Omental fat pad (tissue), 4 donors: ENCODE data around the gene KLK12. TPM values are rescaled to one million over a fixed set of nuclear protein-coding genes. Genes with fewer than 3 reads are reported as not detected.
A peak's percentile ranks its signal among the peaks of the same experiment; 100 is the strongest.

Experiments
- ATAC-seq: fragments of 150-250 bp; one replicate; pipeline ENCODE4 v1.9.1; 2016; ENCODE audit warnings: mild to moderate bottlenecking, moderate library complexity; ENCODE audit not compliant: low FRiP score
- DNase-seq: peaks from one replicate; pipeline ENCODE4 v3.0.0-alpha.2; 2019; ENCODE audit warnings: low spot score
- CTCF ChIP-seq, 3 donors: fragments of 450-650 bp; IDR thresholded peaks; one replicate each; pipeline ENCODE4 v1.5.1; 2016 to 2017; ENCODE audit warnings: antibody characterized with exemption in 3 of 3, mild to moderate bottlenecking in 3 of 3, moderate library complexity in 2 of 3
- total RNA-seq, 4 donors: library from RNA; depleted of rRNA; stranded (reverse); fragments of >200 nt; gene quantifications; one replicate each; pipeline ENCODE4 v1.1.0, GENCODE V29; 2016

Gene KLK12
- total RNA-seq, 4 donors from 2014 or later = not detected

GRCh38 chr19:51066393-51067186, 31.8 kb upstream of the KLK12 start:
- DNase-seq (no peak), ATAC-seq (no peak)
- no peak for TF ChIP-seq CTCF (IDR thresholded peaks at IDR 0.05)

GRCh38 chr19:51065221-51065960, 30.6 kb upstream of the KLK12 start:
- no peak for DNase-seq
- no peak for TF ChIP-seq CTCF (IDR thresholded peaks at IDR 0.05)
- peak; percentile 26 for ATAC-seq

- DNase-seq (peak; percentile 28), ATAC-seq (peak; percentile 85)
- TF ChIP-seq CTCF (IDR thresholded peaks at IDR 0.05) = no peak
These were observed 29.9 kb upstream of the KLK12 start, which contains the start of gene KLK13 for GRCh38 chr19:51064534-51065220. KLK13 (minus strand) TSS chr19:51065092; CDS start chr19:51065067, 25 bp downstream.

- ATAC-seq = no peak
- no peak for DNase-seq
- TF ChIP-seq CTCF (IDR thresholded peaks at IDR 0.05) = no peak
These were observed 28.9 kb upstream of the KLK12 start for GRCh38 chr19:51063664-51064063.

- no peak for ATAC-seq
- DNase-seq = no peak
- TF ChIP-seq CTCF (IDR thresholded peaks at IDR 0.05) = no peak
These were observed 26.2 kb upstream of the KLK12 start for GRCh38 chr19:51060973-51061372.

- no peak for TF ChIP-seq CTCF (IDR thresholded peaks at IDR 0.05)
- DNase-seq (no peak), ATAC-seq (no peak)
These were observed 25.5 kb upstream of the KLK12 start for GRCh38 chr19:51060336-51060735.
